Activated CD4-positive, alpha-beta T cell treated with anti-CD3 and anti-CD28 coated beads for 36 hours (primary cell): ENCODE data around the gene MTRF1. TPM values are rescaled to one million over a fixed set of nuclear protein-coding genes. Genes with fewer than 3 reads are reported as not detected.

Source experiments
- ATAC-seq: fragments of 200-7000 bp; cut with Tn5 transposase; one replicate; pipeline ENCODE4 v1.10.0; 2021; ENCODE audit warnings: mild to moderate bottlenecking, moderate library complexity
- CTCF ChIA-PET: fragments of 350-600 bp; sonication (Branson Sonifier 250); formaldehyde crosslinking; loops from one replicate; lab custom pipeline; 2021; ENCODE audit warnings: antibody characterized with exemption; lab: Charles Lee
- POLR2A ChIA-PET: fragments of 350-600 bp; sonication (Branson Sonifier 250); formaldehyde crosslinking; loops from one replicate; lab custom pipeline; 2021; ENCODE audit warnings: antibody characterized with exemption, inconsistent platforms; lab: Charles Lee
- DNase-seq: peaks from one replicate; pipeline ENCODE4 v3.0.0-alpha.2; 2020
- H3K27ac Mint-ChIP-seq: one replicate; pipeline ENCODE4 v1.8.0; 2021; ENCODE audit warnings: mixed read lengths
- H3K27me3 Mint-ChIP-seq: one replicate; pipeline ENCODE4 v1.8.0; 2021; ENCODE audit warnings: mixed read lengths
- H3K36me3 Mint-ChIP-seq: one replicate; pipeline ENCODE4 v1.8.0; 2021; ENCODE audit warnings: low read depth, mixed read lengths
- H3K4me1 Mint-ChIP-seq: one replicate; pipeline ENCODE4 v1.8.0; 2021; ENCODE audit warnings: mixed read lengths
- H3K4me3 Mint-ChIP-seq: one replicate; pipeline ENCODE4 v1.8.0; 2021; ENCODE audit warnings: mild to moderate bottlenecking, moderate library complexity, mixed read lengths
- H3K9me3 Mint-ChIP-seq: one replicate; pipeline ENCODE4 v1.8.0; 2021; ENCODE audit warnings: low read depth, mixed read lengths
- intact Hi-C, 2 experiments: fragments of 100-400 bp; cut with DNase I in 1 of 2; cut with micrococcal nuclease in 1 of 2; formaldehyde crosslinking; loops; one replicate each; pipeline versions ENCODE4 v1.14.2 to v1.15.1; 2022 to 2024; cut with DNase I, micrococcal nuclease
- total RNA-seq, 2 experiments: library from RNA; stranded (reverse); gene quantifications; one replicate each; pipeline ENCODE4 v1.2.3, GENCODE V29; 2021

MTRF1 gene
- total RNA-seq, 2 experiments from 2014 or later: 19.7 to 22.1 TPM

GRCh38 chr13:41220401-41220800 is 43.0 kb downstream of the MTRF1 start:
- DNase-seq (no peak), ATAC-seq (no peak)
- intact Hi-C loops: no loop called here
- H3K9me3 Mint-ChIP-seq: no peaks in the 10 kb centered on the region
- CTCF ChIA-PET: interaction anchor here (0.6 to 3.1 kb wide), 6 partner anchors 9 to 1313 kb away, joined by 3 to 10 read pairs (median 4); no protein-coding TSS in a partner anchor
- no peak overlapping the region for H3K4me3 Mint-ChIP-seq
- POLR2A ChIA-PET: no interaction called here
- H3K27me3 Mint-ChIP-seq: no peaks in the 10 kb centered on the region
- H3K4me1 Mint-ChIP-seq: no peaks in the 10 kb centered on the region
- H3K36me3 Mint-ChIP-seq: peaks cover 25% of the 10 kb centered on the region
- no peak overlapping the region for H3K27ac Mint-ChIP-seq

GRCh38 chr13:41216160-41216559 is 47.2 kb downstream of the MTRF1 start:
- POLR2A ChIA-PET: no interaction called here
- peaks cover 18% of the 10 kb centered on the region for H3K36me3 Mint-ChIP-seq
- H3K9me3 Mint-ChIP-seq: peaks cover 6% of the 10 kb centered on the region
- no peak for ATAC-seq
- H3K4me3 Mint-ChIP-seq: no peak overlapping the region
- no peak for DNase-seq
- H3K4me1 Mint-ChIP-seq: no peaks in the 10 kb centered on the region
- CTCF ChIA-PET: interaction anchor here (0.7 to 1.5 kb wide), 2 partner anchors 142 to 177 kb away, joined by 3 to 6 read pairs; no protein-coding TSS in a partner anchor
- no peaks in the 10 kb centered on the region for H3K27me3 Mint-ChIP-seq
- no peak overlapping the region for H3K27ac Mint-ChIP-seq
- intact Hi-C loops: no loop called here

- CTCF ChIA-PET: interaction anchor here (1.1 kb wide), 1 partner anchor 9 kb away, joined by 3 read pairs; no protein-coding TSS in a partner anchor
- Mint-ChIP-seq H3K9me3 (peaks cover 7% of the 10 kb centered on the region), H3K4me1 (no peaks in the 10 kb centered on the region), H3K4me3 (no peak overlapping the region), H3K27ac (no peak overlapping the region), H3K36me3 (peaks cover 12% of the 10 kb centered on the region), H3K27me3 (no peaks in the 10 kb centered on the region)
- intact Hi-C loops: no loop called here
- no peak for DNase-seq
- no peak for ATAC-seq
- POLR2A ChIA-PET: no interaction called here
Measured at GRCh38 chr13:41213919-41214318, 49.5 kb downstream of the MTRF1 start.

- Mint-ChIP-seq H3K4me3 (no peak overlapping the region), H3K27ac (no peak overlapping the region), H3K27me3 (no peaks in the 10 kb centered on the region), H3K4me1 (no peaks in the 10 kb centered on the region), H3K36me3 (peaks cover 12% of the 10 kb centered on the region), H3K9me3 (peaks cover 7% of the 10 kb centered on the region)
- ATAC-seq (no peak), DNase-seq (no peak)
- ChIA-PET POLR2A (no interaction called here), CTCF (interaction anchor here (1.1 kb wide), 1 partner anchor 9 kb away, joined by 3 read pairs; no protein-coding TSS in a partner anchor)
- intact Hi-C loops: no loop called here
Measured at GRCh38 chr13:41213316-41213715, 50.1 kb downstream of the MTRF1 start.

GRCh38 chr13:41212881-41213280 is 50.5 kb downstream of the MTRF1 start:
- ChIA-PET POLR2A (no interaction called here), CTCF (interaction anchor here (1.1 kb wide), 2 partner anchors 10 to 14 kb away, joined by 3 read pairs; no protein-coding TSS in a partner anchor)
- no peak for DNase-seq
- no peak for ATAC-seq
- no peaks in the 10 kb centered on the region for H3K4me1 Mint-ChIP-seq
- H3K9me3 Mint-ChIP-seq: peaks cover 7% of the 10 kb centered on the region
- H3K4me3 Mint-ChIP-seq: no peak overlapping the region
- intact Hi-C loops: no loop called here
- H3K27ac Mint-ChIP-seq: no peak overlapping the region
- no peaks in the 10 kb centered on the region for H3K27me3 Mint-ChIP-seq
- H3K36me3 Mint-ChIP-seq: peaks cover 12% of the 10 kb centered on the region

- POLR2A ChIA-PET: no interaction called here
- no peaks in the 10 kb centered on the region for H3K27me3 Mint-ChIP-seq
- H3K36me3 Mint-ChIP-seq: peaks cover 9% of the 10 kb centered on the region
- H3K4me3 Mint-ChIP-seq: no peak overlapping the region
- CTCF ChIA-PET: no interaction called here
- ATAC-seq: no peak
- no peaks in the 10 kb centered on the region for H3K4me1 Mint-ChIP-seq
- intact Hi-C loops: no loop called here
- DNase-seq: no peak
- H3K27ac Mint-ChIP-seq: no peak overlapping the region
- H3K9me3 Mint-ChIP-seq: peaks cover 7% of the 10 kb centered on the region
Measured at GRCh38 chr13:41211062-41211461, 52.3 kb downstream of the MTRF1 start.

GRCh38 chr13:41206467-41206866 is 56.9 kb downstream of the MTRF1 start:
- Mint-ChIP-seq H3K9me3 (peaks cover 3% of the 10 kb centered on the region), H3K4me1 (no peaks in the 10 kb centered on the region), H3K4me3 (no peak overlapping the region), H3K36me3 (peaks cover 2% of the 10 kb centered on the region), H3K27ac (no peak overlapping the region), H3K27me3 (no peaks in the 10 kb centered on the region)
- no peak for ATAC-seq
- intact Hi-C loops: no loop called here
- CTCF ChIA-PET: no interaction called here
- DNase-seq: no peak
- POLR2A ChIA-PET: no interaction called here

- ChIA-PET CTCF (no interaction called here), POLR2A (no interaction called here)
- Mint-ChIP-seq H3K9me3 (no peaks in the 10 kb centered on the region), H3K27me3 (no peaks in the 10 kb centered on the region), H3K4me1 (peaks cover 5% of the 10 kb centered on the region), H3K4me3 (no peak overlapping the region), H3K36me3 (no peaks in the 10 kb centered on the region), H3K27ac (no peak overlapping the region)
- ATAC-seq (no peak), DNase-seq (no peak)
- intact Hi-C loops: no loop called here
Measured at GRCh38 chr13:41203810-41204209, 59.6 kb downstream of the MTRF1 start.

- Mint-ChIP-seq H3K4me1 (peaks cover 8% of the 10 kb centered on the region), H3K4me3 (no peak overlapping the region), H3K27me3 (no peaks in the 10 kb centered on the region), H3K9me3 (no peaks in the 10 kb centered on the region), H3K27ac (no peak overlapping the region), H3K36me3 (no peaks in the 10 kb centered on the region)
- ATAC-seq: no peak
- intact Hi-C loops: no loop called here
- CTCF ChIA-PET: interaction anchor here (0.5 to 0.6 kb wide), 2 partner anchors 89 to 152 kb away, joined by 3 read pairs; no protein-coding TSS in a partner anchor
- no peak for DNase-seq
- POLR2A ChIA-PET: no interaction called here
Measured at GRCh38 chr13:41200126-41200525, 63.2 kb downstream of the MTRF1 start.

- H3K4me3 Mint-ChIP-seq: no peak overlapping the region
- no peaks in the 10 kb centered on the region for H3K27me3 Mint-ChIP-seq
- POLR2A ChIA-PET: no interaction called here
- ATAC-seq (no peak), DNase-seq (no peak)
- peaks cover 11% of the 10 kb centered on the region for H3K4me1 Mint-ChIP-seq
- H3K36me3 Mint-ChIP-seq: no peaks in the 10 kb centered on the region
- intact Hi-C loops: no loop called here
- H3K9me3 Mint-ChIP-seq: no peaks in the 10 kb centered on the region
- CTCF ChIA-PET: interaction anchor here (0.5 to 0.8 kb wide), 3 partner anchors 89 to 527 kb away, joined by 3 read pairs; no protein-coding TSS in a partner anchor
- H3K27ac Mint-ChIP-seq: no peak overlapping the region
Measured at GRCh38 chr13:41199526-41199925, 63.9 kb downstream of the MTRF1 start.

GRCh38 chr13:41199079-41199478 is 64.3 kb downstream of the MTRF1 start:
- ChIA-PET CTCF (interaction anchor here (0.7 to 0.8 kb wide), 2 partner anchors 527 to 928 kb away, joined by 3 read pairs; no protein-coding TSS in a partner anchor), POLR2A (no interaction called here)
- H3K27ac Mint-ChIP-seq: no peak overlapping the region
- no peaks in the 10 kb centered on the region for H3K9me3 Mint-ChIP-seq
- H3K36me3 Mint-ChIP-seq: peaks cover 2% of the 10 kb centered on the region
- H3K27me3 Mint-ChIP-seq: no peaks in the 10 kb centered on the region
- H3K4me3 Mint-ChIP-seq: no peak overlapping the region
- DNase-seq (no peak), ATAC-seq (no peak)
- peaks cover 13% of the 10 kb centered on the region for H3K4me1 Mint-ChIP-seq
- intact Hi-C loops: no loop called here

GRCh38 chr13:41196620-41197019 is 66.8 kb downstream of the MTRF1 start:
- Mint-ChIP-seq H3K27me3 (no peaks in the 10 kb centered on the region), H3K4me1 (peaks cover 36% of the 10 kb centered on the region), H3K9me3 (no peaks in the 10 kb centered on the region), H3K4me3 (no peak overlapping the region), H3K36me3 (peaks cover 13% of the 10 kb centered on the region), H3K27ac (no peak overlapping the region)
- ATAC-seq: no peak
- POLR2A ChIA-PET: interaction anchor here (1.2 kb wide), 1 partner anchor 136 kb away, joined by 3 read pairs; no protein-coding TSS in a partner anchor
- intact Hi-C loops: no loop called here
- CTCF ChIA-PET: interaction anchor here (0.6 to 1.5 kb wide), 7 partner anchors 16 to 383 kb away, joined by 3 to 4 read pairs (median 4); no protein-coding TSS in a partner anchor
- no peak for DNase-seq
